Body of pancreas (tissue), 4 donors: Measurements from ENCODE around the gene EMP3.

Source experiments
- CTCF ChIP-seq, 7 experiments: fragments of 450-650 bp in 4 of 7; fragments of 200-600 bp in 3 of 7; sonication (generic) in 3 of 7; IDR thresholded peaks; one replicate each; pipeline ENCODE4 v1.5.1; 2016 to 2019; ENCODE audit warnings: antibody characterized with exemption in 7 of 7
- POLR2A ChIP-seq, 3 donors: fragments of 450-650 bp; IDR thresholded peaks; one replicate each; pipeline ENCODE4 v1.6.1; 2016; ENCODE audit warnings: antibody characterized with exemption in 3 of 3, mild to moderate bottlenecking in 2 of 3

DNA sequence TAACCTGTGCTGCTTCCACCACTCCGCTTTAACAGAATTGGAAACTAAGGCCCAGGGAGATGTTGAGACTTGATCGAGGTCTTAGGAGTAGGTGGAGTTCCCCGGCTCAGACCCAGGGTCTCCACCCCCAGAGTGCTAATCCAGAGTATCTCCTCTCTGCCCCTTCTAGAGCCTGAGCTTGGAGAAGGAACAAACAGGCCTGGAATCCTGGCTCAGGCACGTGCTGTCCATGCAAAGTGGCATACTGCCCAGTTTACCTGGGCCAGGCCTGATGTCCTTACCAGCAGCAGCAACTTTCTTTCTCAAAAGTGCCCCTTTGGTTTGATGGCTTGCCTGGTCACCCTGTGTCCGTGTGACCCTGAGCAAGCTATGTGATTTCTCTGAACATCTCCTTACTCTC is 42.5 kb downstream of the EMP3 start:
- no peak for TF ChIP-seq CTCF (IDR thresholded peaks at IDR 0.05)
- no peak for TF ChIP-seq POLR2A (IDR thresholded peaks at IDR 0.05)
